HL-60 (cell line): ENCODE data around the gene RSPH9.

Source experiments
- DNase-seq, 2 experiments: peaks; one replicate each; pipeline ENCODE4 v3.0.0-alpha.2; 2010 to 2020; ENCODE audit warnings: low read depth in 1 of 2, low spot score in 1 of 2
- H3K27ac ChIP-seq: fragments of 250-450 bp; sonication (Bioruptor Pico); replicated peaks from 2 replicates; pipeline ENCODE4 v1.5.1; 2020; ENCODE audit warnings: mild to moderate bottlenecking, moderate library complexity
- H3K27me3 ChIP-seq: fragments of 250-450 bp; sonication (Bioruptor Pico); 2 replicates; pipeline ENCODE4 v1.5.1; 2021; ENCODE audit warnings: mild to moderate bottlenecking, moderate library complexity; ENCODE audit not compliant: insufficient read depth, poor library complexity, severe bottlenecking
- H3K4me3 ChIP-seq: replicated peaks from 2 replicates; pipeline ENCODE4 v1.5.1; 2011; ENCODE audit warnings: mild to moderate bottlenecking, control low read depth, low read length; ENCODE audit not compliant: insufficient read depth
- CTCF ChIP-seq: IDR thresholded peaks from one replicate; pipeline ENCODE4 v1.5.1; 2011; ENCODE audit warnings: low read length, control low read depth, inconsistent platforms; ENCODE audit not compliant: insufficient read depth
- GABPA ChIP-seq: IDR thresholded peaks from 2 replicates; pipeline ENCODE4 v1.6.1; 2012; ENCODE audit warnings: low read depth
- POLR2AphosphoS5 ChIP-seq: IDR thresholded peaks from 2 replicates; pipeline ENCODE4 v1.6.1; 2012; ENCODE audit warnings: low read depth
- REST ChIP-seq: IDR thresholded peaks from 2 replicates; pipeline ENCODE4 v1.6.1; 2012; ENCODE audit warnings: low read depth; ENCODE audit not compliant: insufficient replicate concordance
- SPI1 ChIP-seq: IDR thresholded peaks from 2 replicates; pipeline ENCODE4 v1.6.1; 2012; ENCODE audit warnings: low read depth, mild to moderate bottlenecking, borderline replicate concordance

Gene RSPH9

GRCh38 chr6:43718387-43719105 is 73.7 kb downstream of the RSPH9 start:
- TF ChIP-seq REST = no peak
- TF ChIP-seq POLR2AphosphoS5 = no peak
- TF ChIP-seq SPI1 = no peak
- no peak for TF ChIP-seq GABPA
- DNase-seq = no peak
- H3K27ac ChIP-seq = no peak overlapping the region
- H3K27me3 ChIP-seq = no peaks in the 10 kb centered on the region
- H3K4me3 ChIP-seq = no peak overlapping the region

GRCh38 chr6:43719511-43719910 is 74.7 kb downstream of the RSPH9 start:
- no peak for DNase-seq
- no peak overlapping the region for H3K4me3 ChIP-seq
- TF ChIP-seq POLR2AphosphoS5 = no peak
- TF ChIP-seq CTCF = no peak
- TF ChIP-seq SPI1 = no peak
- no peaks in the 10 kb centered on the region for H3K27me3 ChIP-seq
- H3K27ac ChIP-seq = no peak overlapping the region

GRCh38 chr6:43720999-43721398 is 76.2 kb downstream of the RSPH9 start:
- H3K27me3 ChIP-seq = no peaks in the 10 kb centered on the region
- no peak overlapping the region for H3K27ac ChIP-seq
- TF ChIP-seq GABPA (no peak), SPI1 (no peak)
- H3K4me3 ChIP-seq = no peak overlapping the region
- no peak for DNase-seq
